ENCODE data around the gene APLN. TPM values are rescaled to one million over a fixed set of nuclear protein-coding genes. Genes with fewer than 3 reads are reported as not detected.

APLN gene
- under 1 TPM in 2 of 4 donors, not detected in 2; 0.36 to 0.81 TPM for total RNA-seq
- polyA plus RNA-seq, result under 1 TPM in 1 of 3 donors, not detected in 2; 0.47 TPM

GRCh38 chrX:129654652-129655546 is at the start of gene APLN:
APLN (minus strand) TSS chrX:129654956; CDS start chrX:129654630, 326 bp downstream.
- intact Hi-C loops (cut with DNase I), result no loop called here
- peak within 1 kb of the TSS in 3 of 4 donors; percentile 31 to 45 (median 33) for H3K27ac ChIP-seq
- H3K4me3 ChIP-seq, result peak within 1 kb of the TSS; percentile 21 to 52 (median 48)
- peaks cover 0 to 16% (median 3%) of the 10 kb centered on the region in 4 donors for H3K4me1 ChIP-seq
- H3K9me3 ChIP-seq, result no peaks in the 10 kb centered on the region
- 1% methylated on average over 66 to 67 of the region's 67 CpGs for WGBS, 2 donors
- H3K27me3 ChIP-seq, result no peaks in the 10 kb centered on the region
- H3K36me3 ChIP-seq, result no peaks in the 10 kb centered on the region
- TF ChIP-seq POLR2A (IDR thresholded peaks at IDR 0.05) (no peak), EP300 (IDR thresholded peaks at IDR 0.05) (no peak), CTCF (IDR thresholded peaks at IDR 0.05) (peak in 1 of 4 experiments; percentile 18), POLR2AphosphoS5 (IDR thresholded peaks at IDR 0.05) (peak in 1 of 4 donors; percentile 8)
- DNase-seq, result no peak

- no peak for DNase-seq
- Histone ChIP-seq H3K36me3 (no peaks in the 10 kb centered on the region), H3K9me3 (no peaks in the 10 kb centered on the region), H3K4me3 (no peak overlapping the region), H3K27ac (no peak overlapping the region), H3K27me3 (no peaks in the 10 kb centered on the region), H3K4me1 (no peaks in the 10 kb centered on the region)
- intact Hi-C loops (cut with DNase I), result no loop called here
- no peak for TF ChIP-seq POLR2A (IDR thresholded peaks at IDR 0.05)
- TF ChIP-seq POLR2AphosphoS5 (IDR thresholded peaks at IDR 0.05), result no peak
- TF ChIP-seq EP300 (IDR thresholded peaks at IDR 0.05), result no peak
- TF ChIP-seq CTCF (IDR thresholded peaks at IDR 0.05), result no peak
- 86 to 94% methylated on average over 2 of the region's 2 CpGs for WGBS, 2 donors
These were observed 49.7 kb upstream of the APLN start for GRCh38 chrX:129704491-129704890.

- intact Hi-C loops (cut with DNase I), result no loop called here
- WGBS, 2 donors, result 75 to 89% methylated on average over 8 of the region's 8 CpGs
- no peaks in the 10 kb centered on the region for H3K4me1 ChIP-seq
- DNase-seq, result peak; percentile 90
- TF ChIP-seq POLR2AphosphoS5 (IDR thresholded peaks at IDR 0.05) (peak in 1 of 4 donors; percentile 16), CTCF (IDR thresholded peaks at IDR 0.05) (no peak)
- no peak overlapping the region for H3K4me3 ChIP-seq
- H3K36me3 ChIP-seq, result no peaks in the 10 kb centered on the region
- H3K27me3 ChIP-seq, result no peaks in the 10 kb centered on the region
- no peak overlapping the region for H3K27ac ChIP-seq
- no peaks in the 10 kb centered on the region for H3K9me3 ChIP-seq
These were observed 46.9 kb upstream of the APLN start for GRCh38 chrX:129701624-129702069.

GRCh38 chrX:129700536-129700935 is 45.8 kb upstream of the APLN start:
- H3K9me3 ChIP-seq, result no peaks in the 10 kb centered on the region
- TF ChIP-seq POLR2A (IDR thresholded peaks at IDR 0.05), result no peak
- no peak for TF ChIP-seq EP300 (IDR thresholded peaks at IDR 0.05)
- no peak for TF ChIP-seq POLR2AphosphoS5 (IDR thresholded peaks at IDR 0.05)
- TF ChIP-seq CTCF (IDR thresholded peaks at IDR 0.05), result no peak
- no peak for DNase-seq
- H3K4me1 ChIP-seq, result no peaks in the 10 kb centered on the region
- intact Hi-C loops (cut with DNase I), result no loop called here
- H3K36me3 ChIP-seq, result no peaks in the 10 kb centered on the region
- no peak overlapping the region for H3K27ac ChIP-seq
- 93% methylated on average over 4 of the region's 4 CpGs for WGBS, 2 donors
- no peaks in the 10 kb centered on the region for H3K27me3 ChIP-seq
- no peak overlapping the region for H3K4me3 ChIP-seq

Data from sigmoid colon (tissue), 7 donors.